SU-DHL-6 (cell line): Measurements from ENCODE around the gene RFTN1.

Experiments used
- H2AFZ ChIP-seq: fragments of 200-600 bp; sonication (generic); 2 replicates; pipeline ENCODE4 v1.6.1; 2014; ENCODE audit warnings: low read depth, mild to moderate bottlenecking, moderate library complexity, mixed read lengths, antibody characterized with exemption, low read length; ENCODE audit not compliant: severe bottlenecking
- H3F3A ChIP-seq: fragments of 200-600 bp; shearing (Covaris generic); 2 replicates; pipeline ENCODE4 v1.6.0; 2016; ENCODE audit warnings: antibody characterized with exemption, mild to moderate bottlenecking; ENCODE audit not compliant: insufficient read depth
- H3K27ac ChIP-seq: fragments of 200-600 bp; sonication (generic); 2 replicates; pipeline ENCODE4 v1.5.1; 2016; ENCODE audit warnings: low read depth, mild to moderate bottlenecking, low read length, moderate library complexity, mixed read lengths
- H3K27me3 ChIP-seq: fragments of 200-600 bp; sonication (generic), shearing (Covaris generic); 2 replicates; pipeline ENCODE4 v1.6.0; 2014; ENCODE audit warnings: mild to moderate bottlenecking, low read length
- H3K36me3 ChIP-seq: fragments of 200-600 bp; sonication (generic); 2 replicates; pipeline ENCODE4 v1.6.1; 2014; ENCODE audit warnings: mild to moderate bottlenecking, low read length, mixed read lengths
- H3K4me2 ChIP-seq: fragments of 300-600, 200-600 bp; shearing (Covaris generic), sonication (generic); 2 replicates; pipeline ENCODE4 v1.6.0; 2014; ENCODE audit warnings: low read length, low read depth, mild to moderate bottlenecking; ENCODE audit not compliant: poor library complexity, severe bottlenecking
- H3K4me3 ChIP-seq: fragments of 200-600 bp; sonication (generic); 2 replicates; pipeline ENCODE4 v1.5.1; 2014; ENCODE audit warnings: antibody characterized with exemption, low read length, mild to moderate bottlenecking, mixed read lengths; ENCODE audit not compliant: insufficient read depth, poor library complexity, severe bottlenecking
- H3K79me2 ChIP-seq: fragments of 200-600 bp; sonication (generic); 2 replicates; pipeline ENCODE4 v1.6.1; 2014; ENCODE audit warnings: mild to moderate bottlenecking, low read length, moderate library complexity; ENCODE audit not compliant: insufficient read depth
- H3K9ac ChIP-seq: fragments of 200-600 bp; sonication (generic); 2 replicates; pipeline ENCODE4 v1.7.0; 2014; ENCODE audit warnings: mild to moderate bottlenecking, low read length
- H3K9me2 ChIP-seq: fragments of 200-600 bp; sonication (generic); replicated peaks from 2 replicates; pipeline ENCODE4 v1.6.1; 2014; ENCODE audit warnings: low read length; ENCODE audit not compliant: insufficient read depth
- H3K9me3 ChIP-seq: fragments of 200-600 bp; sonication (generic); 2 replicates; pipeline ENCODE4 v1.6.1; 2014; ENCODE audit warnings: low read length, mixed read lengths; ENCODE audit not compliant: insufficient read depth
- H4K20me1 ChIP-seq: fragments of 200-600 bp; sonication (generic); 2 replicates; pipeline ENCODE4 v1.6.1; 2014; ENCODE audit warnings: low read depth, mild to moderate bottlenecking, antibody characterized with exemption, low read length, moderate library complexity, mixed read lengths
- EZH2phosphoT487 ChIP-seq: fragments of 200-600 bp; sonication (generic), shearing (Covaris generic); conservative IDR thresholded peaks from 2 replicates; pipeline ENCODE4 v1.6.1; 2018; ENCODE audit warnings: mild to moderate bottlenecking, antibody characterized with exemption, low read length, moderate library complexity, mixed read lengths
- TF ChIP-seq, protein P1 (sequence below): fragments of 200-600 bp; sonication (generic); IDR thresholded peaks from one replicate; pipeline ENCODE4 v1.5.1; 2017; ENCODE audit warnings: antibody characterized with exemption, mild to moderate bottlenecking, low read length, moderate library complexity; ENCODE audit not compliant: insufficient read depth, poor library complexity, severe bottlenecking

RFTN1 gene

DNA sequence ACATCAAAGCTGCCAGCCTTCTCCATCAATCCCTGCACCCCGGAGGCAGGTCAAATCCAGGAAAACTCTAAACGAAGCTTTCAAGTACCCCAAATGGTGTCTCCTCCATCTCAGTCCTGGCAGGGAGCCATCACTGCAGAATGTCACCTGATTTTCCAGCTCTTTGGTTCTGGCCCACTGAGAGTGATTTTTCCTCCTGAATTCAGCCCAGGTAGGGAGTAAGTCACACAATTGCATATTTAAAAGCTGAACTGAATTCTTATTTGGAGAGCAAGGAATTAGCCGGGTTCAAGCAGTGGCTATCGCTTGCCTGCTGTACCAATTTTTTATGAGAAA is 5.3 kb downstream of the RFTN1 start:
- Histone ChIP-seq H3K9me2 (no peaks in the 10 kb centered on the region), H3K4me3 (peak overlapping the region; percentile 66), H3K27ac (peak overlapping the region; percentile 97), H3K79me2 (peaks cover 94% of the 10 kb centered on the region), H3K9me3 (no peaks in the 10 kb centered on the region), H3K4me2 (peak overlapping the region; percentile 97), H3F3A (peaks cover 42% of the 10 kb centered on the region), H3K27me3 (no peaks in the 10 kb centered on the region), H3K36me3 (peaks cover 29% of the 10 kb centered on the region), H3K9ac (peak overlapping the region; percentile 96), H2AFZ (no peak overlapping the region), H4K20me1 (peaks cover 37% of the 10 kb centered on the region)
- TF ChIP-seq, protein P1, sequence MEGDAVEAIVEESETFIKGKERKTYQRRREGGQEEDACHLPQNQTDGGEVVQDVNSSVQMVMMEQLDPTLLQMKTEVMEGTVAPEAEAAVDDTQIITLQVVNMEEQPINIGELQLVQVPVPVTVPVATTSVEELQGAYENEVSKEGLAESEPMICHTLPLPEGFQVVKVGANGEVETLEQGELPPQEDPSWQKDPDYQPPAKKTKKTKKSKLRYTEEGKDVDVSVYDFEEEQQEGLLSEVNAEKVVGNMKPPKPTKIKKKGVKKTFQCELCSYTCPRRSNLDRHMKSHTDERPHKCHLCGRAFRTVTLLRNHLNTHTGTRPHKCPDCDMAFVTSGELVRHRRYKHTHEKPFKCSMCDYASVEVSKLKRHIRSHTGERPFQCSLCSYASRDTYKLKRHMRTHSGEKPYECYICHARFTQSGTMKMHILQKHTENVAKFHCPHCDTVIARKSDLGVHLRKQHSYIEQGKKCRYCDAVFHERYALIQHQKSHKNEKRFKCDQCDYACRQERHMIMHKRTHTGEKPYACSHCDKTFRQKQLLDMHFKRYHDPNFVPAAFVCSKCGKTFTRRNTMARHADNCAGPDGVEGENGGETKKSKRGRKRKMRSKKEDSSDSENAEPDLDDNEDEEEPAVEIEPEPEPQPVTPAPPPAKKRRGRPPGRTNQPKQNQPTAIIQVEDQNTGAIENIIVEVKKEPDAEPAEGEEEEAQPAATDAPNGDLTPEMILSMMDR, result no peak
- no peak for TF ChIP-seq EZH2phosphoT487

DNA sequence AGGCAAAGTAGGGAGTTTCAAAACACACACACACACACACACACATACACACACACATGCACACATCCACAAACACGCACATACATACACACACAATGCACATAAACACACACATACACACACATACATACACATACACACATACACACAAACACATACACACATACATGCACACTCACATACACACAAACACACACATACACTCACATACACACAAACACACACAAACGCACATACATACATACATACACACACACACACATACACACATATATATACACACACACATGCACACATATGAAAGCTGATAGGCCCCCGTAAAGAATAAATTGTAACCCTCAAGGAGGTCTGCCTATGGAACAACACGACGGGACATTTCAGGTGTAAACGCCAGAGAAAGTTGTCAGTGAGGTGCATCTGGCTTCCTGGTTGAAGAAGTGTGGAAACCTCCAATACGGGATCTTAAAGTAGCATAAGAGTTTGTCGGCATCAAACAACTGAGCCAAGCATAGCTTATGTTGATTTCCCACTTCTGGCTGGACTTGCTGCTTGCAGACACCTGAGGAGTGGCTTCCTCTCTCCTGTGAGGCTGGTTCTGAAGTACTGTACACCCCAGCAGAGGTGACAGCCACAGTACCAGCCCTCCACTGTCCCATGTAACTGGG is 5.8 kb downstream of the RFTN1 start:
- TF ChIP-seq, protein P1, result no peak
- no peak for TF ChIP-seq EZH2phosphoT487
- Histone ChIP-seq H3K27me3 (no peaks in the 10 kb centered on the region), H3K9ac (peak overlapping the region; percentile 96), H3K27ac (peak overlapping the region; percentile 97), H4K20me1 (peaks cover 41% of the 10 kb centered on the region), H2AFZ (no peak overlapping the region), H3K4me3 (peak overlapping the region; percentile 66), H3K9me3 (no peaks in the 10 kb centered on the region), H3K79me2 (peaks cover 94% of the 10 kb centered on the region), H3F3A (peaks cover 37% of the 10 kb centered on the region), H3K9me2 (no peaks in the 10 kb centered on the region), H3K36me3 (peaks cover 29% of the 10 kb centered on the region), H3K4me2 (peak overlapping the region; percentile 97)

DNA sequence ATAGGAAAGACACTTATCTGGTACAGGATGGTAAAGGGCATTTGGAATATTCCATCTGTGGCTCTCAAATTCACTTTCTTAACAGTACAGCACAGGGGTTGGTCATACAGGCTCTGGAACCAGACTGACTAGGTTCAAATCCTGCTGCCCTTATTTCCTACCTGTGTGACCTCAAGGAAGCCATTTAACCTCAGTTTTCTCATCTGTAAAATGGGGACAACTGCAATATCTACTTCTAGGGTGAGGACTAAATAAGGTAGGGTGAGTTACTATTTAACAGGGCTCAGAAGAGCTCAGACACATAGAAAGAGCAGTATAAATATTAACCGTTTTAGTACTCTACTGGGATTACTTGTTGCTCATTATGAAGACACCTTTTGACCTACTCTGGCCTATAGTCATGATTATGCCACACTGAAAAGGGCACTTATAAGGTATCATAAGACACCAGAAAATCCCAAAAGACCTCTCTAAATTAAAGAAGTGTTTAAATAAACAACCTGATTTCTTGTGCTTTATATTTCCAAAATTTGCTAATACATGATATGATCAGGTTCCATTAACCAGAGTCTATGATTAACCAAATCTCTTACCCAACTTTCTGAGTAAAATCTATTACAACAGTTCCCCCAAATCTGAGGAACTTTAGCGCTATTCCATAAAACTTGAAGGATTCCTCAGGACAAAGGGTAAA is 6.5 kb downstream of the RFTN1 start:
- no peaks in the 10 kb centered on the region for H3K27me3 ChIP-seq
- H3K9me2 ChIP-seq, result no peaks in the 10 kb centered on the region
- no peak overlapping the region for H3K9ac ChIP-seq
- peaks cover 42% of the 10 kb centered on the region for H4K20me1 ChIP-seq
- H2AFZ ChIP-seq, result no peak overlapping the region
- H3K4me3 ChIP-seq, result no peak overlapping the region
- peaks cover 30% of the 10 kb centered on the region for H3F3A ChIP-seq
- H3K27ac ChIP-seq, result peak overlapping the region; percentile 21; the same call in 1 of the 2 replicates
- H3K9me3 ChIP-seq, result no peaks in the 10 kb centered on the region
- TF ChIP-seq EZH2phosphoT487, result no peak
- TF ChIP-seq, protein P1, result no peak
- H3K36me3 ChIP-seq, result peaks cover 29% of the 10 kb centered on the region
- peaks cover 97% of the 10 kb centered on the region for H3K79me2 ChIP-seq
- peak overlapping the region; percentile 97 for H3K4me2 ChIP-seq
